Panc1 (cell line): Measurements from ENCODE around the gene MCU.

Source experiments
- CTCF ChIP-seq: fragments of 450-650 bp; IDR thresholded peaks from 2 replicates; pipeline ENCODE4 v1.5.1; 2017; ENCODE audit warnings: mild to moderate bottlenecking
- POLR2AphosphoS5 ChIP-seq: IDR thresholded peaks from 2 replicates; pipeline ENCODE4 v1.6.1; 2012; ENCODE audit warnings: mild to moderate bottlenecking, low read depth, low read length, moderate library complexity
- SIN3A ChIP-seq: IDR thresholded peaks from 2 replicates; pipeline ENCODE4 v1.6.1; 2012; ENCODE audit warnings: low read depth, mild to moderate bottlenecking, low read length, moderate library complexity, borderline replicate concordance; ENCODE audit not compliant: insufficient read depth
- TCF7L2 ChIP-seq: IDR thresholded peaks from 2 replicates; pipeline ENCODE4 v1.6.1; 2011; ENCODE audit warnings: mild to moderate bottlenecking, low read depth, low read length, inconsistent platforms
- TF ChIP-seq, protein P1 (sequence below), 2 experiments: IDR thresholded peaks; 2 replicates each; pipeline ENCODE4 v1.6.1; 2011 to 2012; ENCODE audit warnings: low read depth in 2 of 2, control low read depth in 1 of 2, low read length in 1 of 2, mild to moderate bottlenecking in 1 of 2, moderate library complexity in 1 of 2; ENCODE audit not compliant: insufficient read depth in 1 of 2

DNA sequence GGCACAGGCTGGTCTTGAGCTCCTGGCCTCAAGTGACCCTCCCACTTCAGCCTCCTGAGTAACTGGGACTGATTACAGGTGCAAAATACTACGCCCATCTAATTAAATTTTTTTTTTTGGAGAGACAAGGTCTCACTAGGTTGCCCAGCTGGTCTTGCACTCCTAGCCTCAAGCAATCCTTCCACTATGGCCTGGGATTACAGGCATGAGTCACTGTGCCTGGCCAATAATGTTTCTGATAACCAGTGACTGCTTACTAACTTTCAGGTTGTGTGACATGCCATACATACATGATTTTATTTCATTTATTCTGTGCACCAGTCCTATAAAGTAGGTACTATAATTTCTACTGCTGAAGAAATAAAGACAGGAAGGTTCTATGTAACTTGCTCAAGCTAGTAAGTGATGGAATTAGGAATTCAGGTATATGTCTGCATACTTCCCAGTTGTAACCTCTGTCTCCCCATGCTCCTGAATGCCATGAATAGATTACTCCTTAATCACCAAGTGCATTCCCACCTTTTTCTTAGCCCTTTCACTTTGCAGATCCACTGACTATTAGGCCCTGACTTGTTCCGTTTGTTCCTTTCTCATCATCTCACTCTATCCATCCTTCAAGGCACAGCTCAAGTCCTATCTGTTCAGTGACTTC, 28.1 kb downstream of the MCU start:
- TF ChIP-seq CTCF (no peak), TCF7L2 (no peak), POLR2AphosphoS5 (no peak), SIN3A (no peak)
- TF ChIP-seq, protein P1, sequence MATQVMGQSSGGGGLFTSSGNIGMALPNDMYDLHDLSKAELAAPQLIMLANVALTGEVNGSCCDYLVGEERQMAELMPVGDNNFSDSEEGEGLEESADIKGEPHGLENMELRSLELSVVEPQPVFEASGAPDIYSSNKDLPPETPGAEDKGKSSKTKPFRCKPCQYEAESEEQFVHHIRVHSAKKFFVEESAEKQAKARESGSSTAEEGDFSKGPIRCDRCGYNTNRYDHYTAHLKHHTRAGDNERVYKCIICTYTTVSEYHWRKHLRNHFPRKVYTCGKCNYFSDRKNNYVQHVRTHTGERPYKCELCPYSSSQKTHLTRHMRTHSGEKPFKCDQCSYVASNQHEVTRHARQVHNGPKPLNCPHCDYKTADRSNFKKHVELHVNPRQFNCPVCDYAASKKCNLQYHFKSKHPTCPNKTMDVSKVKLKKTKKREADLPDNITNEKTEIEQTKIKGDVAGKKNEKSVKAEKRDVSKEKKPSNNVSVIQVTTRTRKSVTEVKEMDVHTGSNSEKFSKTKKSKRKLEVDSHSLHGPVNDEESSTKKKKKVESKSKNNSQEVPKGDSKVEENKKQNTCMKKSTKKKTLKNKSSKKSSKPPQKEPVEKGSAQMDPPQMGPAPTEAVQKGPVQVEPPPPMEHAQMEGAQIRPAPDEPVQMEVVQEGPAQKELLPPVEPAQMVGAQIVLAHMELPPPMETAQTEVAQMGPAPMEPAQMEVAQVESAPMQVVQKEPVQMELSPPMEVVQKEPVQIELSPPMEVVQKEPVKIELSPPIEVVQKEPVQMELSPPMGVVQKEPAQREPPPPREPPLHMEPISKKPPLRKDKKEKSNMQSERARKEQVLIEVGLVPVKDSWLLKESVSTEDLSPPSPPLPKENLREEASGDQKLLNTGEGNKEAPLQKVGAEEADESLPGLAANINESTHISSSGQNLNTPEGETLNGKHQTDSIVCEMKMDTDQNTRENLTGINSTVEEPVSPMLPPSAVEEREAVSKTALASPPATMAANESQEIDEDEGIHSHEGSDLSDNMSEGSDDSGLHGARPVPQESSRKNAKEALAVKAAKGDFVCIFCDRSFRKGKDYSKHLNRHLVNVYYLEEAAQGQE (IDR thresholded peaks at IDR 0.05; ENCODE audit: insufficient read depth in 1 of 2, low read depth in 2 of 2, low read length in 1 of 2) = no peak
